KMS-11 (cell line): Measurements from ENCODE around the gene CD55.

Source experiments
- H2AFZ ChIP-seq: fragments of 200-600 bp; sonication (generic); 2 replicates; pipeline ENCODE4 v1.6.1; 2016; ENCODE audit warnings: antibody characterized with exemption, mixed run types, low read depth
- H3K27ac ChIP-seq: fragments of 200-600 bp; sonication (generic); 2 replicates; pipeline ENCODE4 v1.6.1; 2016; ENCODE audit warnings: mild to moderate bottlenecking, mixed run types
- H3K27me3 ChIP-seq: fragments of 200-600 bp; sonication (generic); 2 replicates; pipeline ENCODE4 v1.6.1; 2017; ENCODE audit warnings: mild to moderate bottlenecking, low read depth, mixed run types, moderate library complexity; ENCODE audit not compliant: insufficient read depth
- H3K36me3 ChIP-seq: fragments of 200-600 bp; sonication (generic); 2 replicates; pipeline ENCODE4 v1.6.1; 2017; ENCODE audit warnings: mild to moderate bottlenecking, mixed run types; ENCODE audit not compliant: insufficient read depth
- H3K4me1 ChIP-seq: fragments of 200-600 bp; sonication (generic); 2 replicates; pipeline ENCODE4 v1.6.1; 2016; ENCODE audit warnings: mild to moderate bottlenecking, low read depth, mixed run types; ENCODE audit not compliant: poor library complexity, severe bottlenecking
- H3K4me2 ChIP-seq: fragments of 200-600 bp; sonication (generic); 2 replicates; pipeline ENCODE4 v1.7.0; 2016; ENCODE audit warnings: mild to moderate bottlenecking, mixed run types
- H3K4me3 ChIP-seq: fragments of 200-600 bp; sonication (generic); IDR thresholded peaks from 2 replicates; pipeline ENCODE4 v1.6.1; 2017; ENCODE audit warnings: low read depth, low read length, mixed read lengths; ENCODE audit not compliant: insufficient read depth
- H3K79me2 ChIP-seq: fragments of 200-600 bp; sonication (generic); 2 replicates; pipeline ENCODE4 v1.6.1; 2016; ENCODE audit warnings: low read depth, mixed run types; ENCODE audit not compliant: insufficient read depth
- H3K9ac ChIP-seq: fragments of 200-600 bp; sonication (generic); 2 replicates; pipeline ENCODE4 v1.6.1; 2016; ENCODE audit warnings: mild to moderate bottlenecking, mixed run types
- H4K20me1 ChIP-seq: fragments of 200-600 bp; sonication (generic); 2 replicates; pipeline ENCODE4 v1.6.1; 2016; ENCODE audit warnings: mild to moderate bottlenecking, mixed run types; ENCODE audit not compliant: insufficient read depth
- TF ChIP-seq, protein P1 (sequence below): fragments of 200-600 bp; sonication (generic); conservative IDR thresholded peaks from 2 replicates; pipeline ENCODE4 v1.6.1; 2017; ENCODE audit warnings: low read depth, mild to moderate bottlenecking, antibody characterized with exemption, low read length, moderate library complexity, mixed read lengths

The CD55 gene

DNA sequence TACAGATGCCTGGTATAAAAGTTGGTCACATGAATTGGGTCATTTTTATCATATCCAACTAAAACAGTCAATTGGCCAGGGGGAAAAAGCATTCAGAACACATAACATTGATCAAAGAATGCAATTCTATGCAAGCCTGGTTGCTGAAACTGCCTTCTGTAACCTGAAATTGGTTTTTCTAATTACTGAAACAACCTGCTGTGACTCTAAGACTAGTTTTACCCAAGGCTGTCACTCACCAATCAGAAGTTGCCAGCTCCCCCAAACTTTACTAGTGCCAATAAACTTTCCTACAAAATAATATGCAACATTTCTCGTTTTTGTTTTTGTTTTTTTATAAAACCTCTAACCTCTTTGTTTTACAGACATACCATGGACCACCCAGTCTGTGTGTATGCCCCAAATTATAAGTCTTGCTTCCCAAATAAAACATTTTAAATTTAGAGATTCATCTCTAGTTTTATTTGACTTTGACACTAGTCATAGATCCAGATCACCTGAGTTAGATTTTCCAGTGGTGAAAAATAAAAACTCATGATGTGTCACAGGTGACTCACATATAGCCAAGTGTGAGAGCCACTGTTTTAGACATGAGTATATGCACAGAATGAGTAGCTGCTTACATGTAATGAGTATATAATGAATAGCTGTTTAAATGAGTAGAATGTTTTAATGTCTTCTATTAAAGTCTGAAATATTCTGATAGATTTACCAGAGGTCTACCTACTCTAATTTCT lies 68.4 kb downstream of the CD55 start:
- Histone ChIP-seq H3K27me3 (no peaks in the 10 kb centered on the region), H3K4me1 (no peaks in the 10 kb centered on the region), H3K36me3 (no peaks in the 10 kb centered on the region), H3K4me3 (no peak overlapping the region), H2AFZ (no peak overlapping the region), H3K9ac (no peak overlapping the region), H3K27ac (no peak overlapping the region), H3K79me2 (no peaks in the 10 kb centered on the region), H4K20me1 (no peaks in the 10 kb centered on the region), H3K4me2 (no peak overlapping the region)
- TF ChIP-seq, protein P1, sequence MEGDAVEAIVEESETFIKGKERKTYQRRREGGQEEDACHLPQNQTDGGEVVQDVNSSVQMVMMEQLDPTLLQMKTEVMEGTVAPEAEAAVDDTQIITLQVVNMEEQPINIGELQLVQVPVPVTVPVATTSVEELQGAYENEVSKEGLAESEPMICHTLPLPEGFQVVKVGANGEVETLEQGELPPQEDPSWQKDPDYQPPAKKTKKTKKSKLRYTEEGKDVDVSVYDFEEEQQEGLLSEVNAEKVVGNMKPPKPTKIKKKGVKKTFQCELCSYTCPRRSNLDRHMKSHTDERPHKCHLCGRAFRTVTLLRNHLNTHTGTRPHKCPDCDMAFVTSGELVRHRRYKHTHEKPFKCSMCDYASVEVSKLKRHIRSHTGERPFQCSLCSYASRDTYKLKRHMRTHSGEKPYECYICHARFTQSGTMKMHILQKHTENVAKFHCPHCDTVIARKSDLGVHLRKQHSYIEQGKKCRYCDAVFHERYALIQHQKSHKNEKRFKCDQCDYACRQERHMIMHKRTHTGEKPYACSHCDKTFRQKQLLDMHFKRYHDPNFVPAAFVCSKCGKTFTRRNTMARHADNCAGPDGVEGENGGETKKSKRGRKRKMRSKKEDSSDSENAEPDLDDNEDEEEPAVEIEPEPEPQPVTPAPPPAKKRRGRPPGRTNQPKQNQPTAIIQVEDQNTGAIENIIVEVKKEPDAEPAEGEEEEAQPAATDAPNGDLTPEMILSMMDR, result no peak

DNA sequence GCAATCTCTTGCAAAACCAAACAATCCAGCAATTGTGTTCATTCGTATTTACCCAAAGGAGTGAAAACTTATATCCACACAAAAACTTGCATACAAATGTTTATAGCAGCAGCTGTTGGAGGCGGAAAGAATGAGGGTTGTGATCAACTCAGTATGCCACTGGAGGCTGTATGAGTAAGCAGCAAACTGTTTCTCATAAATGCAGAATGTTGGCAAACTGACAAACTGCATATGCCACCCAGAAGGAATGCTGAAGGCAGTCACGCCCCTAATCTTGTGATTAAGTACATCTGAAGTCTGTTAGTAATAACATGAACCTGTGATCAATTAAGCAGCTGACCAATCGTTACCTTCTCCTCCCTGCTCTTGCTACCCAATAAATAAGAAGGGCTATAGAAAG lies 72.1 kb downstream of the CD55 start:
- Histone ChIP-seq H3K79me2 (no peaks in the 10 kb centered on the region), H3K4me1 (no peaks in the 10 kb centered on the region), H3K4me3 (no peak overlapping the region), H3K4me2 (no peak overlapping the region), H3K27me3 (no peaks in the 10 kb centered on the region), H3K36me3 (no peaks in the 10 kb centered on the region), H4K20me1 (no peaks in the 10 kb centered on the region), H3K9ac (no peak overlapping the region), H2AFZ (no peak overlapping the region), H3K27ac (no peak overlapping the region)
- TF ChIP-seq, protein P1, result no peak

DNA sequence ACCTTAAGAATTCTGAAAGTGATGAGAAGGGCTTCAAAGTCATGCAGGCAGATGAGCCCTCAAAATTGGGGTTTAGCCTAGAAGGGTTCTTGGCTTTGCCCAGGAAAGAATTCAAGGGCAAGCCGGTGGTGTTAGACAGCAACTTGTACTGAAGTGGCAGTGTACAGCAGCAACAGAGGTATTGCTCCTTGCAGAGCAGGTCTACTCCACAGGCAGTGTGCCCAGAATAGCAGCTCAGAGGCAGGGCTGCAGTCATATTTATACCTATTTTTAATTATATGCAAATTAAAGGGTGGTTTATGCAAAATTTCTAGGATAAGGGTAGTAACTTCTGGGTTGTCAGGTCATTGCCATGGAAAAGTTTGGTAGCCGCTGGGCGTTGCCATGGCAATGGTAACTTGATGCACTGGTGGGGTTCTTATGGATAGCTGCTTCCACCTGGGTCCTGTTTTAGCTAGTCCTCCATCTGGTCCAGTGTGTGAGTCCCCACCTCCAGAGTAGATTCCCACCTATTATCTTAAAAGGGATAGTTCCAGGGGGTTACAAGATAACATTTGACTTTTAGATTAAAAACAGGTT lies 74.8 kb downstream of the CD55 start:
- H3K4me3 ChIP-seq, result no peak overlapping the region
- no peaks in the 10 kb centered on the region for H4K20me1 ChIP-seq
- H3K9ac ChIP-seq, result no peak overlapping the region
- H3K4me1 ChIP-seq, result no peaks in the 10 kb centered on the region
- no peaks in the 10 kb centered on the region for H3K79me2 ChIP-seq
- H3K27ac ChIP-seq, result no peak overlapping the region
- TF ChIP-seq, protein P1, result no peak
- H3K4me2 ChIP-seq, result no peak overlapping the region
- H2AFZ ChIP-seq, result no peak overlapping the region
- no peaks in the 10 kb centered on the region for H3K36me3 ChIP-seq
- no peaks in the 10 kb centered on the region for H3K27me3 ChIP-seq

DNA sequence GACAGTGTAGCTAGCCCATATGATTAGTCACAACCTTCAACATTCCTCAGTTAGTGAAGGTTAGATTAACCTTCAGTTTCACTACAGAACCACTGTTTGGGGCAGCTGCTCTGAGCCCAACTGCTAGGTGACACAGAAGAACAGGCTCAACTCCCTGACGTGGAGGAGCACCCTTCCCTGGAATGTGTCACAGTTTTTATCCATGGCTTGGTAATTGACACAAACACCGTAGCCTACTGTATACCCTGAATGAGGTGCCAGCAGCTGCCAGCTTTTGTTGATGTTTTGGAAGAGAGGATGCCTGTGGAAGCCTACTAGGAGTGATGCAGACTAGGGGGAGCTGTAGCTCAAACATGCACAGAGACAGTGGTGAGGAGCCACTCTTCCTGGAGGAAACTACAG lies 76.0 kb downstream of the CD55 start:
- Histone ChIP-seq H3K27me3 (no peaks in the 10 kb centered on the region), H3K4me1 (no peaks in the 10 kb centered on the region), H2AFZ (no peak overlapping the region; the same call in 1 of the 2 replicates), H3K4me2 (no peak overlapping the region), H3K4me3 (no peak overlapping the region), H4K20me1 (no peaks in the 10 kb centered on the region), H3K9ac (no peak overlapping the region), H3K27ac (no peak overlapping the region), H3K79me2 (no peaks in the 10 kb centered on the region), H3K36me3 (no peaks in the 10 kb centered on the region)
- TF ChIP-seq, protein P1, result no peak
